GM18868 (cell line): Measurements from ENCODE around the gene CNN2.

ENCODE experiments used
- ATAC-seq: cut with Tn5 transposase; IDR thresholded peaks from one replicate; pipeline ENCODE4 v1.9.1; 2021; ENCODE audit warnings: mild to moderate bottlenecking, moderate library complexity; ENCODE audit not compliant: unreplicated experiment

CNN2 gene

DNA sequence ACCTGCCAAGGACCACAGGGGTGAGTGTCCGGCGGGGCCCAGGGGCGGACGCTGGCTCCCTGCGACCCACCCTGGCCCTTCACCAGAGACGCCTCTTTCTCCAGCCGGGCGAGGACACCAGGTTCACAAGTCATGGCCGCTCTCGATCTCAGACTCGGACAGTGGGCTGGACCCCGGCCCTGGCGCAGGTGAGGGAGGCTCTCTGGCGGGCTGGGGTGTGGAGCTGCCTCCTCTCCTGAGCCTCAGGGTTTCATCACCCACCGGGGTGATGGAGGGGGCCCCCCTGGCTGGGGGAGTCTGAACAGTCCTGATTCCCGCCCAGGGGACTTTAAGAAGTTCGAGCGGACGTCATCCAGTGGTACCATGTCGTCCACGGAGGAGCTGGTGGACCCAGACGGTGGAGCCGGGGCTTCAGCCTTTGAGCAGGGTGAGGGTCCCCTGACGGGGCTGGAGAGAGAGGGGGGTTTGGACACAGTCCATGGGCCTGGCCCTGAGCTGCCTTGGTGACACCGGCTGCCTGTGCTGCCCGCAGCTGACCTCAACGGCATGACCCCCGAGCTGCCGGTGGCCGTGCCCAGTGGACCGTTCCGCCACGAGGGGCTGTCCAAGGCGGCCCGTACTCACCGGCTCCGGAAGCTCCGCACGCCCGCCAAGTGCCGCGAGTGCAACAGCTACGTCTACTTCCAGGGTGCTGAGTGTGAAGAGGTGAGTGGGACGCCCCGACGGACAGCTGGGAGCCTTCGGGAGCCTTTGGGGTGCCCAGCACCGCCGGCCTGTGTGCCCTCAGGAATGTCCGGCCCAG, 54.2 kb downstream of the CNN2 start:
- ATAC-seq: no peak

DNA sequence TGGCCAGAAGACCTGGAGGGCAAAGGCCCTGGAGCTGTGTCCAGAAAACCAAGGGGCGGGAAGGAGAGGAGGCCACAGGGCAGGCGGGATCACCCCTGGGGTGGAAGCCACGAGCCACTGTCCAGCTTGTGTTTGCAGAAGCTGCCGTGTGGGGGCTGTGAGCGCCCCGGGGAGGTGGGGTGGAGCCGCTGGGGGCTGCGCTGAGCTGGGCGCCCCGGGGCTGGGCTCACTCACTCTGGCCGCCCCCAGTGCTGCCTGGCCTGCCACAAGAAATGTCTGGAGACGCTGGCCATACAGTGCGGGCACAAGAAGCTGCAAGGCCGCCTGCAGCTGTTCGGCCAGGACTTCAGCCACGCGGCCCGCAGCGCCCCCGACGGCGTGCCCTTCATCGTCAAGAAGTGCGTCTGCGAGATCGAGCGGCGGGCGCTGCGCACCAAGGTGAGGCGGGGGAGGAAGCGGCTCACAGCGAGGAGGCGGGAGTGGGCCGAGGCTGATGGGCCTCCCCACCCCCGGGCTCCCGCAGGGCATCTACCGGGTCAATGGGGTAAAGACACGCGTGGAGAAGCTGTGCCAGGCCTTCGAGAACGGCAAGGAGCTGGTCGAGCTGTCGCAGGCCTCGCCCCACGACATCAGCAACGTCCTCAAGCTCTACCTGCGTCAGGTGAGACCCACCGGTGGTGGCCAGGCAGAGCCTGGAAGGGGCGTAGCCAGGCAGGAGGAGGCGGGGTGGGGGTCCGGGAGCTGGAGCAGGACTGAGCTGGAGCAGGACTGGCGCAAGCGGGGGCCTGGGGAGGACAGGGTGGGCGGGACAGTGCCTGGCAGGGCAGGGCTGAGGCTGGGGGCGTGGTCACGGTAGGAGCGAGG, 55.1 kb downstream of the CNN2 start:
- no peak for ATAC-seq

DNA sequence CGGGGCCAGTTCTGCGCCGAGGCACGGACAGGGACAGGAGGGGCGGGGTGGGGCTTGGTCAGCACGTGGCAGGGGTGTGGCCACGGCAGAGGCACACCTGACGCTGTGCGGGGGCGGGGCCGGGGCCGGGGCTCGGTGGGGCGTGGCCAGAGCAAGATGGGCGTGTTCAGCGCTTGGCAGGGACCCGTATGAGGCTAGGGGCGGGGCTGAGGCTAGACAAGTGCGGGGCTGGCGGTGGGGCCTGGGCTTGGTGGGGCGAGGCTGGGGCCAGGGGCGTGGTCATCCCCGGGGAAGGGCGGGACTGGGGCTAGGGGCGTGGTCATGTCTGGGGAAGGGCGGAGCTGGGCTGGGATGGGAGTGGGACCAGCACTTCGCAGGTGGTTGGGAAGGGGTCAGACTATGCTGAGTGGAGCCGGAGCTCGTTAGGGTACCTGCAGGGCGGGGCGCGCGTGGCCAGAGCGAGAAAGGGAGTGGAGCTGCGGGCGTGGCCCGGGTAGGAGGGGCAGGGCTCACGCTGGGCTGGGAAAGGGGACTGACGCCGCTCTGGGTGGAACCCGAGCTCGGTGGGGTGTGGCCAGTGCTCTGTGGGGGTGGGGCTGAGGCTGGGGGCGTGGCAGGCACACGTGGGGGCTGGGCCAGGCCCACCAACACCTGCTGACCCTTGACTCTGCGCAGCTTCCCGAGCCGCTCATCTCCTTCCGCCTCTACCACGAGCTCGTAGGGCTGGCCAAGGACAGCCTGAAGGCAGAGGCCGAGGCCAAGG, 55.9 kb downstream of the CNN2 start:
- no peak for ATAC-seq

DNA sequence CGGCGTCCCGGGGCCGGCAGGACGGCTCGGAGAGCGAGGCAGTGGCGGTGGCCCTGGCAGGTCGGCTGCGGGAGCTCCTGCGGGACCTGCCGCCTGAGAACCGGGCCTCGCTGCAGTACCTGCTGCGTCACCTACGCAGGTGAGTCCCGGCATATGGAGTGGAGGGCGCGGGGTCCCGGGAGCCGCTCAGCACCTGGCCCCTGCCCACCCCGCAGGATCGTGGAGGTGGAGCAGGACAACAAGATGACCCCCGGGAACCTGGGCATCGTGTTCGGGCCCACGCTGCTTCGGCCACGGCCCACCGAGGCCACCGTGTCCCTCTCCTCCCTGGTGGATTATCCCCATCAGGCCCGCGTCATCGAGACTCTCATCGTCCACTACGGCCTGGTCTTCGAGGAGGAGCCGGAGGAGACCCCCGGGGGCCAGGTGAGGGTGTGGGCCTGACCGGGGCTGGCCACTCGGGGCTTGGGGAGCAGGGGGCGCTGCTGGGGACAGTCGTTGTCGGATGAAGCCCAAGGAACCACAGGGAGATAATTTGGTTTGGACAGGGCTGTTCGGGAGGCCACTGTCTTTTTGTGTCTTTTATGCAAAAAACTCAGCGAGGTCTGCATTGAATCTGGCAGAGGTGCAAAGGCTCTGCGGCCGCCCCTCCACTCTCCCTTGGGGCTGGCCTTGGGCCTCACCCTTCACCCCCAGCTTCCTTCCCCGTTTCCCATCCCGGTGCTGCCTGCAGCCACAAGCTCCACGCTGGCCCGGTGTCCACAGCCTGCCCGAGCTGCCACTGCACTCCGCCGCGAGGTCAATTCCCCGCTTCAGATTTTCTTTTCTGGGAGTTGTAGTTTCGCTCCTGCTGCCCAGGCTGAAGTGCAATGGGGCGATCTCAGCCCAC, 56.8 kb downstream of the CNN2 start:
- ATAC-seq: no peak

DNA sequence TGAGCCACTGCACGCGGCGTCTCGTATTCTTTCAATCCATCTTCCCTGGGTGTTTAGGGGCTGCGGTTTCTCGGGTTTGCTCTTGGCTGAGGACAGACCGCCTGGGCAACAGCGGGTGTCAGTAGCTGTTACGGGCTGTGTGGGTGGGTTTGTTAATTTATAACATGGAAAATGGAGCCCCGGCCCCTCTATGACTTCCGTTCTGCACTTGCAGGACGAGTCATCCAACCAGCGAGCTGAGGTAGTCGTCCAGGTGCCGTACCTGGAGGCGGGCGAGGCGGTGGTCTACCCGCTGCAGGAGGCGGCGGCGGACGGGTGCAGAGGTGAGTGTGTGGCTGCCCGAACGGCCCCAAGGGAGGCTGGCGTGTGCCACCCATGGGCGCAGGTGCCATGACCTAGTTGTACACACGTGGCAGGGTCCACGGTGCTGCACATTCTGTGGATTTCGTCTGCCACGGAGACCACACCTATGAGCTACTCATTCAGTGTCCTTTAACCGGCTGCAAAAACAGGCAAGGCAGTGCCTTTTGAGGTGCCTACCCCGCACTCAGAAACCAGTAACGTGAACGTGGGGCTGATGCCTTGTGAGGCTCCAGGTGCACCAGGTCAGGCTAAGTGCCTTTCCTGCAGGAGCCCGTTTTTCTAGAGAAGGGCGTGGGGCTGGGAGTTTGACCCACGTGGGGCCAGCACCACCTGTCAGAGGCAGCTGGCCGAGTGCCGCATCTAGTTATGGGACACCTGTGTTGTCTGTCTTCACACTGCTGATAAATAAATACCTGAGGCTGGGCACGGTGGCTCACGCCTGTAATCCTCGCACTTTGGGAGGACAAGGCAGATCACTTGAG, 57.8 kb downstream of the CNN2 start:
- ATAC-seq: no peak

DNA sequence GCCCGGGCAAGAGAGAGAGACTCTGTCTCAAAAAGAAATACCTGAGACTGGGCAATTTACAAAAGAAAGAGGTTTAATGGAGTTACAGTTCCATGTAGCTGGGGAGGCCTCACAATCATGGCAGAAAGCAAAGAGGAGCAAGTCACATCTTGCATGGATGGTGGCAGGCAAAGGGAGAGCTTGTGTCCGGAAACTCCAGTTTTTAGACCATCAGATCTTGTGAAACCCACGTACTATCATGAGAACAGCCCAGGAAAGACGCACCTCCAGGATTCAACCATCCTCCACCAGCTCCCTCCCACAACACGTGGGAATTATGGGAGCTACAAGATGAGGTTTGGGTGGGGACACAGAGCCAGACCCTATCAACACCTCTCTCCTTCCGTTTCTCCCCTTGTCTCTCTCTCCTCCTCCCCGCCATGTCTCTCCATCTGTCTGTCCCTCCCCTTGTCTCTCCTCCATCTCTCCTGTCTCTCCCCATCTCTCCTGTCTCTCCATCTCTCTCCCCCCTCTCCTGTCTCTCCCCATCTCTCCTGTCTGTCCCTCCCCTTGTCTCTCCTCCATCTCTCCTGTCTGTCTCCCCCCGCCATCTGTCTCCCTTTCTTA, 58.7 kb downstream of the CNN2 start:
- ATAC-seq: no peak

DNA sequence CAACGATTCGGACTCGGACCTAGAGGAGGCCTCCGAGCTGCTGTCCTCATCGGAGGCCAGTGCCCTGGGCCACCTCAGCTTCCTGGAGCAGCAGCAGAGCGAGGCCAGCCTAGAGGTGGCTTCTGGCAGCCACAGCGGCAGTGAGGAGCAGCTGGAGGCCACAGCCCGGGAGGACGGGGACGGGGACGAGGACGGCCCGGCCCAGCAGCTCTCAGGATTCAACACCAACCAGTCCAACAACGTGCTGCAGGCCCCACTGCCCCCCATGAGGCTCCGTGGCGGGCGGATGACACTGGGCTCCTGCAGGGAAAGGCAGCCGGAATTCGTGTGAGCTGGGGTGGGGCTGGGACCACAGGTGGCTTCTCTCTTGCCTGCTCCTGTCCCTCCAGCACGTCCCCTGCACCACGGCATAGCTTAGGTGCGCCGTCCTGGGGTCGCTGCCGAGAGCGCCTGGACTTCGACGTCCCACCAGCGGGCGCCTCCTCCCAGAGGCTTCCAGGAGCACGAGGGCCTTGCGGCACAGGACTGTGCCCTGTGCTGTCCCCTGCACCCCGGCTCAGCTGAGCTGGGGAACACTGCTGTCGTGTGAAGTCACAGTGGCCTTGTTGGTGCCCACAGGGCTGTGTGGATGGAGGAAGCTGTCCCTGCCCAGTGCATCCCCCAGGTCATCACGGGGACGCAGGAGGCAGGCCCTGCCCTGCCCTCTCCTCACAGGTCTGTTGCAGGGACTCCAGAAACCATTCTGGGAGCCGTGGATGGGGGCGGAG, 59.5 kb downstream of the CNN2 start:
- no peak for ATAC-seq

DNA sequence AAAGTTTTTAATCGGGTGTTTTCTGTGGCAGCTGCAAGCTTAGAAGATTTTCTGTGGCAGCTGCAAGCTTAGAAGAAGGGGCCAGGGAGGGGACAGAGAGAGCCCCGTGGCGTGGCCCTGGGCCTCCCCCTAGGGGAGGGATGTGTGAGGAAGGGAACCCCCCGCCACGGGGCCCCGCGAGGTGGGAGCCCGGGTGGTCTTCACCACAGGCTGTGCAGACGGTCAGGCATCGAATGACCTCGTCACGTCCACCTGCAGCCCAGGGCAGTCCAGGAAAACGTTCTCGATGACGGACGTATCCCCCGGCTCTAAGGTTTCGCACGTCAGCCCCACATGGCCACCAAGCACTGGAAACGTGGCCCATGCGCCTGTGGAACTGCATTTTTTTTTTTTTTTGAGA, 60.2 kb downstream of the CNN2 start:
- ATAC-seq: no peak

DNA sequence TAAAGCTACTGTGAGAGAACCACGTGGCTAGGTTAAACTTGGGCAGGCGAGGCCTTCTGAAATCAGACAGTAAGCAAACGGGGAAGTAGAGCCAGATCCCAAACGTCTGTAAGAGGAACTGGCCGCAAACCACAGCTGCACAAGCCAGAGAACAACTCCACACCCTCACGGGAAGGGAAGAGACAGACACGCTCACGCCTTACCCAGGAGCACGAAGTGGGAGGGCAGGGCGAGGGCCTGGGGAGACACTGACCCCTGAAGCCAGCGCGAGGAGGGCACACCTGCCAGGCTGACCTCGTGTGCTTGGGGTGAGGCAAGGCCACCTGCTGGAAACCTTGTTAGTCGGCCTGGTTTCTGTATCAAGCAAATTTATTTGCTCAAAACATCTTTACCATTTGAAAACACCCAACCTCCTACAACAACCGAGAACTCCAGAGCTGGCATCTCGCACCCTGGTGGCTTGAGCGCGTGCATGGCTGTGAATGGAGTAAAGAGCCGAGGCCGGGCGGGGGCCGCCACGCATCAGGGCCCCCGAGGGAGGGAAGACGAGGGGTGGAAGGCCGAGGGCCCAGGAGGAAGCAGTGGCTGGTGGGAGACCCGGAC, 61.5 kb downstream of the CNN2 start:
- no peak for ATAC-seq

DNA sequence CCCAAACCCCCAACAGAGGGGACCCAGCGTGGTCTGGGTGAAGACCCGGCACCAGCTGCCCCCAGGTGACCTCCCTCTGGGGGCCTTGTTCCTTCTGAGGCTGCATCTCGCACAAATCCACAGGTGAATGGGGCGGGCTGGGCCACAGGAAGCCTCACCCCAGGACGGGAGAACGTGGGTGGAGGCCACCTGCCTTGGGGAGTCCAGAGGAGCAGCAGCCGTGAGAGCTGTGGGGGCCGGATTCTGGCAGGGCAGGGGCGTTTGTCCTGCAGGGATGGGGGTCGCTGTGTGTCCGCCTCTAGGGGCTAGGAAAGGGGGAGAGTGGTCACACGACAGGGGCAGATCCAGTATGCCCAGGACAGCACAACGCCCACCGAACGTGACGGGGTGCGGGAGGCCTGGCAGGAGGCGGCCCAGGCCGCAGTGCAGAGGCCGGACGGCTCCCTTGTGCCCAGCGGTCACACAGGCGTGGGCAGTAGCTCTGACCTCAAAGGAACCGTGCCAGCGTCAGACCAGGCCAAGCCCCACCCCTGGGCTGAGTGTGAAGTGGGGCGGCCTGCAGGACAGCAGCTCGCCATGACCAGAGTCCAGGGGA, 62.1 kb downstream of the CNN2 start:
- ATAC-seq: no peak
